Prostate gland (tissue), 2 donors: ENCODE measurements around the gene TXNDC17. TPM values are rescaled to one million over a fixed set of nuclear protein-coding genes. Genes with fewer than 3 reads are reported as not detected.

Experiments
- DNase-seq: peaks from one replicate; pipeline ENCODE4 v3.0.0-alpha.2; 2019; ENCODE audit warnings: low spot score
- H3K27ac ChIP-seq, 2 donors: fragments of 200-600 bp; sonication (generic); 2 replicates each; pipeline ENCODE4 v1.5.1; 2017 to 2019
- H3K27me3 ChIP-seq: fragments of 200-600 bp; sonication (generic); replicated peaks from 2 replicates; pipeline ENCODE4 v1.5.1; 2019; ENCODE audit not compliant: insufficient read depth
- H3K36me3 ChIP-seq, 2 donors: fragments of 200-600 bp; sonication (generic); 1 replicate in 1 of 2; 2 replicates in 1 of 2; pipeline versions ENCODE4 v1.5.1 to v1.8.1; 2017 to 2019
- H3K4me1 ChIP-seq: fragments of 200-600 bp; sonication (generic); replicated peaks from 2 replicates; pipeline ENCODE4 v1.5.1; 2019
- H3K4me3 ChIP-seq, 2 donors: fragments of 200-600 bp; sonication (generic); 2 replicates each; pipeline ENCODE4 v1.5.1; 2017 to 2019
- H3K9me3 ChIP-seq: fragments of 200-600 bp; sonication (generic); 2 replicates; pipeline ENCODE4 v1.5.1; 2017
- CTCF ChIP-seq, 4 experiments: fragments of 200-600 bp in 2 of 4; fragments of 450-650 bp in 2 of 4; sonication (generic) in 2 of 4; IDR thresholded peaks; 1 replicate in 3 of 4; 2 replicates in 1 of 4; pipeline ENCODE4 v1.5.1; 2016 to 2019; ENCODE audit warnings: antibody characterized with exemption in 4 of 4, mild to moderate bottlenecking in 2 of 4, moderate library complexity in 2 of 4
- POLR2A ChIP-seq: fragments of 450-650 bp; IDR thresholded peaks from one replicate; pipeline ENCODE4 v1.6.1; 2016; ENCODE audit warnings: antibody characterized with exemption, mild to moderate bottlenecking
- POLR2AphosphoS5 ChIP-seq: sonication (generic); formaldehyde crosslinking; IDR thresholded peaks from one replicate; pipeline ENCODE4 v1.6.1; 2017; ENCODE audit warnings: antibody characterized with exemption
- WGBS: methylation state at CpG from one replicate; pipeline ENCODE4 v1.1.5; 2018; 5-methylcytosine and 5-hydroxymethylcytosine counted together
- intact Hi-C: fragments of 100-400 bp; cut with DNase I; formaldehyde crosslinking; loops from one replicate; pipeline ENCODE4 v1.14.2; 2022
- total RNA-seq, 2 donors: library from RNA; depleted of rRNA; stranded (reverse); fragments of >200 nt; gene quantifications; one replicate each; pipeline ENCODE4 v1.1.0, GENCODE V29; 2016

The TXNDC17 gene
- total RNA-seq, 2 donors from 2014 or later = 111 to 220 TPM

GRCh38 chr17:6683081-6683684 lies 42.3 kb downstream of the TXNDC17 start:
- intact Hi-C loops = no loop called here
- H3K4me3 ChIP-seq = no peak overlapping the region
- H3K36me3 ChIP-seq = no peaks in the 10 kb centered on the region
- DNase-seq = no peak
- H3K27ac ChIP-seq = no peak overlapping the region
- WGBS = 69% methylated on average over 3 of the region's 3 CpGs
- TF ChIP-seq POLR2A = no peak
- TF ChIP-seq POLR2AphosphoS5 = no peak
- TF ChIP-seq CTCF (IDR thresholded peaks at IDR 0.05) = no peak
- H3K4me1 ChIP-seq = no peaks in the 10 kb centered on the region
- H3K9me3 ChIP-seq = no peaks in the 10 kb centered on the region
- no peaks in the 10 kb centered on the region for H3K27me3 ChIP-seq

- H3K27ac ChIP-seq = no peak overlapping the region
- no peak for DNase-seq
- no peaks in the 10 kb centered on the region for H3K36me3 ChIP-seq
- H3K4me1 ChIP-seq = no peaks in the 10 kb centered on the region
- H3K27me3 ChIP-seq = no peaks in the 10 kb centered on the region
- no peaks in the 10 kb centered on the region for H3K9me3 ChIP-seq
- TF ChIP-seq CTCF (IDR thresholded peaks at IDR 0.05) (no peak), POLR2A (no peak), POLR2AphosphoS5 (no peak)
- H3K4me3 ChIP-seq = no peak overlapping the region
- WGBS = 93% methylated on average over 3 of the region's 3 CpGs
- intact Hi-C loops = no loop called here
Observed at GRCh38 chr17:6683730-6684459, 43.0 kb downstream of the TXNDC17 start.

GRCh38 chr17:6684460-6684783 lies 43.6 kb downstream of the TXNDC17 start:
- H3K27me3 ChIP-seq = no peaks in the 10 kb centered on the region
- H3K36me3 ChIP-seq = no peaks in the 10 kb centered on the region
- H3K27ac ChIP-seq = no peak overlapping the region
- no peak overlapping the region for H3K4me3 ChIP-seq
- intact Hi-C loops = no loop called here
- DNase-seq = no peak
- WGBS = 60% methylated on average over 7 of the region's 7 CpGs
- no peaks in the 10 kb centered on the region for H3K4me1 ChIP-seq
- no peaks in the 10 kb centered on the region for H3K9me3 ChIP-seq
- TF ChIP-seq POLR2A (no peak), CTCF (IDR thresholded peaks at IDR 0.05) (no peak), POLR2AphosphoS5 (no peak)

GRCh38 chr17:6684881-6685767 lies 44.3 kb downstream of the TXNDC17 start:
- H3K36me3 ChIP-seq = no peaks in the 10 kb centered on the region
- WGBS = 72% methylated on average over 14 of the region's 14 CpGs
- no peak overlapping the region for H3K4me3 ChIP-seq
- DNase-seq = no peak
- no peaks in the 10 kb centered on the region for H3K9me3 ChIP-seq
- no peaks in the 10 kb centered on the region for H3K4me1 ChIP-seq
- no peak overlapping the region for H3K27ac ChIP-seq
- no peaks in the 10 kb centered on the region for H3K27me3 ChIP-seq
- intact Hi-C loops = no loop called here
- TF ChIP-seq CTCF (IDR thresholded peaks at IDR 0.05) = no peak
- TF ChIP-seq POLR2A = no peak
- TF ChIP-seq POLR2AphosphoS5 = no peak
